Memory B cell (primary cell): Measurements from ENCODE around the gene PLA2G6.
"Not testable (repeated sequence)": the region's sequence is repeated elsewhere in the genome, so short reads cannot be mapped to it uniquely, and the experiment has no call there.

ENCODE experiments used
- ATAC-seq: fragments of 150-1000 bp; cut with Tn5 transposase; 2 replicates; pipeline ENCODE4 v1.10.0; 2021; ENCODE audit warnings: low read depth, mild to moderate bottlenecking, moderate library complexity
- DNase-seq, 2 donors: peaks; one replicate each; pipeline ENCODE4 v3.0.0; 2022; ENCODE audit warnings: low spot score in 2 of 2
- H3K27ac Mint-ChIP-seq: one replicate; pipeline ENCODE4 v1.8.0; 2022; ENCODE audit warnings: mild to moderate bottlenecking, moderate library complexity, mixed read lengths
- H3K27me3 Mint-ChIP-seq: one replicate; pipeline ENCODE4 v1.8.0; 2022; ENCODE audit warnings: mixed read lengths
- H3K36me3 Mint-ChIP-seq: one replicate; pipeline ENCODE4 v1.8.0; 2022; ENCODE audit warnings: mild to moderate bottlenecking, mixed read lengths
- H3K4me1 Mint-ChIP-seq: one replicate; pipeline ENCODE4 v1.8.0; 2022; ENCODE audit warnings: mixed read lengths
- H3K4me3 Mint-ChIP-seq: one replicate; pipeline ENCODE4 v1.8.0; 2022; ENCODE audit warnings: mild to moderate bottlenecking, moderate library complexity, mixed read lengths
- H3K9me3 Mint-ChIP-seq: one replicate; pipeline ENCODE4 v1.8.0; 2022; ENCODE audit warnings: mixed read lengths

Gene PLA2G6

GRCh38 chr22:38151126-38151500, 30.5 kb downstream of the PLA2G6 start:
- DNase-seq (no peak), ATAC-seq (no peak)
- H3K27me3 Mint-ChIP-seq: no peaks in the 10 kb centered on the region
- no peak overlapping the region for H3K4me3 Mint-ChIP-seq
- H3K9me3 Mint-ChIP-seq: peaks cover 1% of the 10 kb centered on the region
- peaks cover 23% of the 10 kb centered on the region for H3K36me3 Mint-ChIP-seq
- peaks cover 17% of the 10 kb centered on the region for H3K4me1 Mint-ChIP-seq
- H3K27ac Mint-ChIP-seq: no peak overlapping the region

- Mint-ChIP-seq H3K4me1 (peaks cover 17% of the 10 kb centered on the region), H3K27ac (no peak overlapping the region), H3K9me3 (peaks cover 1% of the 10 kb centered on the region), H3K36me3 (peaks cover 25% of the 10 kb centered on the region), H3K27me3 (no peaks in the 10 kb centered on the region), H3K4me3 (no peak overlapping the region)
- ATAC-seq: no peak
- DNase-seq: no peak
These were observed 33.4 kb downstream of the PLA2G6 start for GRCh38 chr22:38148245-38148644.

DNA sequence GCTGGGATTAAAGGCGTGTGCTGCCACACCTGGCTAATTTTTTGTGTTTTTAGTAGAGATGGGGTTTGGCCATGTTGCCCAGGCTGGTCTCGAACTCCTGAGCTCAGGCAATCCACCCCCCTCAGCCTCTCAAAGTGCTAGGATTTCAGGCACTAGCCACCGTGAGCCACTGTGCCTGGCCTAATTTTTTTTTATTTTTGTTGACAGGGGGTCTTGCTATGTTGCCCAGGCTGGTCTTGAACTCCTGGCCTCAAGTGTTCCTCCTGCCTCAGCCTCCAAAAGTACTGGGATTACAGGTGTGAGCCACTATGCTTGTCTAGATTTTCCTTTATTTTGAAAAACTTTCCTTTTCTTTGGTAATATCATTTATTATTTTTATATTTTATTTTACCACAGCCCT, 35.5 kb downstream of the PLA2G6 start:
- H3K4me3 Mint-ChIP-seq, ATAC-seq, H3K27me3 Mint-ChIP-seq, H3K27ac Mint-ChIP-seq, H3K9me3 Mint-ChIP-seq, DNase-seq: not testable (repeated sequence)
- Mint-ChIP-seq H3K36me3 (peaks cover 24% of the 10 kb centered on the region), H3K4me1 (peaks cover 12% of the 10 kb centered on the region)

- H3K4me3 Mint-ChIP-seq: no peak overlapping the region
- H3K27ac Mint-ChIP-seq: no peak overlapping the region
- peaks cover under 1% of the 10 kb centered on the region for H3K9me3 Mint-ChIP-seq
- no peaks in the 10 kb centered on the region for H3K27me3 Mint-ChIP-seq
- H3K36me3 Mint-ChIP-seq: peaks cover 30% of the 10 kb centered on the region
- H3K4me1 Mint-ChIP-seq: peaks cover 9% of the 10 kb centered on the region
- DNase-seq (no peak), ATAC-seq (no peak)
These were observed 37.6 kb downstream of the PLA2G6 start for GRCh38 chr22:38144025-38144405.

DNA sequence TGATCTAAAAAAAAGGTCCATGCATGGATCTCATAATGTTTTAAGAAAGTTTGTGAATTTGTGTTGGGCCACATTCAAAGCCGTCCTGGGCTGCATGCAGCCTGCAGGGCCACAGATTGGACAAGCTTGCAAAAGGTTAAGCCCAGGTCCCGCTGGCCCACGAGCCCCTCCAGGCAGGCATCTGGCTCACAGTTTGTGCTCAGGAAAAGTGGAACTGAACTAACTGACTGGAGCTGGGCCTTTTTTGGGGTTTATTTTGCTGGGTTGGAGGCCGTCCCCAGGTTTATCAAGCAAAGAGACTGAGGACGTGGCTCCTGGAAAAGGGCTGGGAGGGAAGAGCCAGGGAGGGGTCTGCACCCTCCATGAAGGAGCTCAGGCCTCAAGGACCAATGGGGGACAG, 39.0 kb downstream of the PLA2G6 start:
- no peak for ATAC-seq
- no peak overlapping the region for H3K27ac Mint-ChIP-seq

GRCh38 chr22:38141217-38141973, 40.2 kb downstream of the PLA2G6 start:
- H3K27ac Mint-ChIP-seq: no peak overlapping the region
- DNase-seq: no peak
- H3K4me3 Mint-ChIP-seq: no peak overlapping the region
- H3K27me3 Mint-ChIP-seq: no peaks in the 10 kb centered on the region
- no peaks in the 10 kb centered on the region for H3K9me3 Mint-ChIP-seq
- peaks cover 32% of the 10 kb centered on the region for H3K36me3 Mint-ChIP-seq
- peaks cover 3% of the 10 kb centered on the region for H3K4me1 Mint-ChIP-seq
- ATAC-seq: no peak

More for the DNA sequence above, 39.0 kb downstream of the PLA2G6 start:
- Mint-ChIP-seq H3K9me3 (no peaks in the 10 kb centered on the region), H3K4me1 (peaks cover 3% of the 10 kb centered on the region), H3K4me3 (no peak overlapping the region), H3K36me3 (peaks cover 31% of the 10 kb centered on the region), H3K27me3 (no peaks in the 10 kb centered on the region)
- no peak for DNase-seq

- H3K9me3 Mint-ChIP-seq: no peaks in the 10 kb centered on the region
- no peak for ATAC-seq
- peaks cover 33% of the 10 kb centered on the region for H3K36me3 Mint-ChIP-seq
- no peak overlapping the region for H3K27ac Mint-ChIP-seq
- no peak overlapping the region for H3K4me3 Mint-ChIP-seq
- no peak for DNase-seq
- H3K27me3 Mint-ChIP-seq: no peaks in the 10 kb centered on the region
- H3K4me1 Mint-ChIP-seq: peaks cover 3% of the 10 kb centered on the region
These were observed 41.7 kb downstream of the PLA2G6 start for GRCh38 chr22:38139901-38140300.

DNA sequence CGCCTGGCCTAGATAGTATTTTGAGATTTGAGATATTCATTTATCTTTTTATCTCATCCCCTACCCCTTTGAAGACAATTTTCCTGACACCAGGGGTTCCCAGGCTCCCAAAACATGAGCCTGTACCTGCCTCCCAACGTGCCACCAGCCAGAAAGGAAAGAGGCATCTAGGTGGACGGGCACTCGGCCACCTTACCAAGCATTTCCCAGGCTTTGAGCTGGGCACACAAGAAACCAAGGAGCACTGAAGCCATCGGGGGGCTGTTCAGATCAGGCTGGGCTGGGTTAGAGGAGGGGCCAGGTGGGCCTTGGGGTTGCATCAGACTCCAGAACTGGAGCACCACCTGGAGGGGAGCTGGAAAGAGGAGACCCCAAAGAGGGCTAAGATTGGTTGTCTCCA, 42.7 kb downstream of the PLA2G6 start:
- H3K27me3 Mint-ChIP-seq: no peaks in the 10 kb centered on the region
- H3K9me3 Mint-ChIP-seq: no peaks in the 10 kb centered on the region
- peaks cover 37% of the 10 kb centered on the region for H3K36me3 Mint-ChIP-seq
- H3K4me1 Mint-ChIP-seq: peaks cover 3% of the 10 kb centered on the region
- no peak for ATAC-seq
- H3K27ac Mint-ChIP-seq: no peak overlapping the region
- H3K4me3 Mint-ChIP-seq: no peak overlapping the region
- no peak for DNase-seq

DNA sequence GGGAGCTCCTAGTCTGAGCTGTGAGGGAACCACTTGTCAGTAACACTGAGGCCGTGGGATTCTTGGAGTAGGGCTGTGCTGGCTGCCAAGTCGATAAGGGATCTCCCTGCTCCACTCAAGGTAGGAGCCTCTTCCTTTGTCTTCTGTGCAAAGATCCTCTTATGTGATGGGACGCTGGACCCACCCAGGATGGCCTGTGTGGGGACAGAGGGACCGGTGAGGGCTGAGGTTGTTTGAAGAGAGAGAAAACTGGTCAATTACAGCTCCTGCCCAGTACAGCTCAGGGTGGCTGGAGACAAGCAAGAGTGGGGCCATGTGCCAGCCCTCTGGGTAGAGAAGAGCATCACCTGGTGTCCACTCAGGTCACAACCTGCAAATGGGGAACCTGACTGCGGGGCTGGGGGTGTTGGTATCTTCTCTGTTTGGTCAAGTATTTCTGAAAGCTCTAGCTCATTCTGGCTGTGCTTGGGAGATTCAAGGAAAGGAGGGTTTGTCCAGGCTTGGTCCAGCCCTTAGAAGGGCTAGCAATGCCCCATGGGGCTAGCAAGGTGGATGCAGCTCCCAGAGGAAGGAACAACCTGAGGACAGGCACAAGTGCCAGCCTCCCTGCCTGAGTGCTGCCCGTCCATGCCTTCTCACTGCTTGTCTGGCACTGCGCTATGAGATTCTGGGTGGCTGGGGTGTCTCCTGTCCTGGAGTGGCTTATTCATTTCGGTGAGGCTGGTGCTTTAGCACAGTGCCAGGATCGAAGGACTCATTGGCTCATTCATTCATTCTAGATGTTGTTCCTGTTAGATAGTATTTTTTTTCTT, 43.5 kb downstream of the PLA2G6 start:
- DNase-seq: no peak
- H3K4me1 Mint-ChIP-seq: no peaks in the 10 kb centered on the region
- H3K27ac Mint-ChIP-seq: no peak overlapping the region
- H3K27me3 Mint-ChIP-seq: no peaks in the 10 kb centered on the region
- ATAC-seq: no peak
- H3K36me3 Mint-ChIP-seq: peaks cover 32% of the 10 kb centered on the region
- no peaks in the 10 kb centered on the region for H3K9me3 Mint-ChIP-seq
- H3K4me3 Mint-ChIP-seq: no peak overlapping the region

DNA sequence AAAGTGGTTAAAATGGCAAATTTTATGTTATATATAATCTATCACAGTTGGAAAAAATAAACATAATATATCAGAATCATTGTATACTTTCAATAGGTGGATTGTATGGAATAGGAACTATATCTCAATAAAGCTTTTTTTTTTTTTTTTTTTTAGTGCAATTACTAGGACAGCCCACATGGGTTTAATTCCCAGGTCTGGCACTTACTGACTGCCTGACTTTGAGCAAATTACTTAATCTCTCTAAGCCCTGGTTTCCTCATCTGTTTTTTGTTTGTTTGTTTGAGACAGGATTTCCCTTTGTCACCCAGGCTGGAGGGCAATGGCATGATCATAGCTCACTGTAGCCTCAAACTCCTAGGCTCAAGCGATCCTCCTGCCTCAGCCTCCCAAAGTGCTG, 45.0 kb downstream of the PLA2G6 start:
- no peak overlapping the region for H3K27ac Mint-ChIP-seq
- H3K27me3 Mint-ChIP-seq: no peaks in the 10 kb centered on the region
- H3K4me1 Mint-ChIP-seq: no peaks in the 10 kb centered on the region
- no peaks in the 10 kb centered on the region for H3K9me3 Mint-ChIP-seq
- ATAC-seq: no peak
- peaks cover 33% of the 10 kb centered on the region for H3K36me3 Mint-ChIP-seq
- H3K4me3 Mint-ChIP-seq: no peak overlapping the region
- DNase-seq: no peak

DNA sequence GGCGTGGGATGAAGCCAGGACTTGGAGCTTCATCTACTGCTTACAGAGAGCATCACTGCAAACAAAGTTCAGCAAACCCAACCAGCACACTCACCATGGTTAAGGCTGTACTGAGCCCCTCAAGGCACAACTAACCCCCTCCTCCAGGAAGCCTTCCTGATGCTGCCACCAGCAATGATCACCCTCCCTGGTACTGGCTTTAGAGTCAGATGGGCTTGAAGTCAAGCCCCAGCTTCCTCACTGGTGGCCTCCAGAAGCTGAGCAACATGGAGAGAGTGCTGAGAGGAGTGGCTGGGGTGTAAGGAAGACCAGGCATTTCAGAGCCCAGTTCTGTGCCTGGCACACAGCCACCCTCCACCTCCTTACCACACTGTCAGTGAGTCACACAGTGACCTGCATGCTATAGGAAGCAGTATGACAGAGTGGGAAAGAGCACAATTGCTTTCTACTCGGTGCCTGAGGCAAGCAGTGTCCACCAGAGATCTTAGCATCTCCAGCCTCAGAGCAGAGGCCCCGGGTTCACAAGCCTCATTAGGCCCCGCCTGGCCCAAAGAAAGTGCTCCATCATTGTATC, 46.4 kb downstream of the PLA2G6 start:
- Mint-ChIP-seq H3K9me3 (no peaks in the 10 kb centered on the region), H3K27ac (no peak overlapping the region), H3K27me3 (no peaks in the 10 kb centered on the region), H3K4me1 (no peaks in the 10 kb centered on the region), H3K4me3 (no peak overlapping the region), H3K36me3 (peaks cover 33% of the 10 kb centered on the region)
- ATAC-seq (no peak), DNase-seq (no peak)

- Mint-ChIP-seq H3K27me3 (no peaks in the 10 kb centered on the region), H3K36me3 (peaks cover 23% of the 10 kb centered on the region), H3K4me3 (no peak overlapping the region), H3K9me3 (no peaks in the 10 kb centered on the region), H3K27ac (no peak overlapping the region), H3K4me1 (no peaks in the 10 kb centered on the region)
- no peak for ATAC-seq
- DNase-seq: no peak
These were observed 48.3 kb downstream of the PLA2G6 start for GRCh38 chr22:38133331-38133730.

DNA sequence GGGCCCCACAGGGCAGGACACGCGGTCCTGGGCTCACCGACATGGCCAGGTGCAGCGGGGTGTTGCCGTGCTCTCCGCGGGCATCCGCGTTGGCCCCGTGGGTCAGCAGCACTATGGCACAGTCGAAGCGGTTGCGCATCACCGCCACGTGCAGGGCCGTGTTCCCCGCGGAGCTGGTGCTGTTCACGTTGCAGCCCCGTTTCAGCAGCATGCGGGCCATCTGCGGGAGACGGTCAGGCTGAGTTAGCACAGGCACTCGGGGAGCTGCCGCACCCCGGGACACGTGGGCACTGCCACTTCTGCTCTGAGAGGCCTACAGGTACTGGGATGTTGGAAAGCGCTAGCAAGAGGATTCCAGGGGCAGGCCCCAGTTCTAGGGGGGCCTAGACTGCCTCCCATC, 48.8 kb downstream of the PLA2G6 start:
- Mint-ChIP-seq H3K27me3 (no peaks in the 10 kb centered on the region), H3K4me1 (no peaks in the 10 kb centered on the region), H3K9me3 (no peaks in the 10 kb centered on the region), H3K27ac (no peak overlapping the region), H3K4me3 (no peak overlapping the region), H3K36me3 (peaks cover 23% of the 10 kb centered on the region)
- no peak for ATAC-seq
- DNase-seq: no peak

DNA sequence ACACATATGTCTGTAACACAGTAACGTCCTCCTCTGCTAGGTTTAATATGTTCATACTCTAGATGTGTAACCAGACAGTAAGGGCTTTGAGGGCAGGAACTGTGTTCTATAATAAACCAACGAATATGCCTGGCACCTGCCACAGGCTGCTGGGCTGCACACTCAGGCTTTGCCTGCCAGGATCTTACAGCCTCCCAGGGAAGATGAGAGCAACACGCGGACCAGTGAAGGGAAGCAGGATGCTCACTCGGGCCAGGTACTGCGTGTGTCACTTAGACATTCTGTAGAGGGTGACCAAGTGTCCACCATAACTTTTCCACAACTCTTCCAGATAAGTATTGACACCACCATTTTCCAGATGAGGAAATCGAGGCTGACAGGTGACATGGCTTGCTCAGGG, 49.5 kb downstream of the PLA2G6 start:
- no peak for DNase-seq
- Mint-ChIP-seq H3K27me3 (no peaks in the 10 kb centered on the region), H3K4me3 (no peak overlapping the region), H3K9me3 (no peaks in the 10 kb centered on the region), H3K4me1 (no peaks in the 10 kb centered on the region), H3K36me3 (peaks cover 22% of the 10 kb centered on the region), H3K27ac (no peak overlapping the region)
- ATAC-seq: no peak
